Vagina (tissue), 2 donors: ENCODE measurements around the gene TRIM24.

Source experiments
- POLR2A ChIP-seq, 2 donors: fragments of 450-650 bp; IDR thresholded peaks; one replicate each; pipeline ENCODE4 v1.6.1; 2017; ENCODE audit warnings: antibody characterized with exemption in 2 of 2, mild to moderate bottlenecking in 2 of 2, moderate library complexity in 2 of 2
- POLR2AphosphoS5 ChIP-seq, 2 donors: sonication (generic); formaldehyde crosslinking; IDR thresholded peaks; one replicate each; pipeline ENCODE4 v1.9.0; 2017; ENCODE audit warnings: antibody characterized with exemption in 2 of 2, mild to moderate bottlenecking in 2 of 2, low read depth in 1 of 2; ENCODE audit not compliant: insufficient read depth in 1 of 2
- TF ChIP-seq, protein P1 (sequence below), 3 experiments: fragments of 450-650 bp in 2 of 3; fragments of 200-600 bp in 1 of 3; sonication (generic) in 1 of 3; IDR thresholded peaks; one replicate each; pipeline ENCODE4 v1.5.1; 2017 to 2019; ENCODE audit warnings: antibody characterized with exemption in 3 of 3, mild to moderate bottlenecking in 2 of 3, moderate library complexity in 2 of 3

- TF ChIP-seq POLR2AphosphoS5 (IDR thresholded peaks at IDR 0.05; ENCODE audit: insufficient read depth in 1 of 2, low read depth in 1 of 2) (no peak), POLR2A (IDR thresholded peaks at IDR 0.05) (no peak)
- TF ChIP-seq, protein P1, sequence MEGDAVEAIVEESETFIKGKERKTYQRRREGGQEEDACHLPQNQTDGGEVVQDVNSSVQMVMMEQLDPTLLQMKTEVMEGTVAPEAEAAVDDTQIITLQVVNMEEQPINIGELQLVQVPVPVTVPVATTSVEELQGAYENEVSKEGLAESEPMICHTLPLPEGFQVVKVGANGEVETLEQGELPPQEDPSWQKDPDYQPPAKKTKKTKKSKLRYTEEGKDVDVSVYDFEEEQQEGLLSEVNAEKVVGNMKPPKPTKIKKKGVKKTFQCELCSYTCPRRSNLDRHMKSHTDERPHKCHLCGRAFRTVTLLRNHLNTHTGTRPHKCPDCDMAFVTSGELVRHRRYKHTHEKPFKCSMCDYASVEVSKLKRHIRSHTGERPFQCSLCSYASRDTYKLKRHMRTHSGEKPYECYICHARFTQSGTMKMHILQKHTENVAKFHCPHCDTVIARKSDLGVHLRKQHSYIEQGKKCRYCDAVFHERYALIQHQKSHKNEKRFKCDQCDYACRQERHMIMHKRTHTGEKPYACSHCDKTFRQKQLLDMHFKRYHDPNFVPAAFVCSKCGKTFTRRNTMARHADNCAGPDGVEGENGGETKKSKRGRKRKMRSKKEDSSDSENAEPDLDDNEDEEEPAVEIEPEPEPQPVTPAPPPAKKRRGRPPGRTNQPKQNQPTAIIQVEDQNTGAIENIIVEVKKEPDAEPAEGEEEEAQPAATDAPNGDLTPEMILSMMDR (IDR thresholded peaks at IDR 0.05): no peak
Observed at GRCh38 chr7:138475377-138475776, 15.3 kb downstream of the TRIM24 start.
